ENCODE measurements around the gene CD44. TPM values are rescaled to one million over a fixed set of nuclear protein-coding genes. Genes with fewer than 3 reads are reported as not detected.
A peak's percentile ranks its signal among the peaks of the same experiment; 100 is the strongest.
"Not testable (repeated sequence)": the region's sequence is repeated elsewhere in the genome, so short reads cannot be mapped to it uniquely, and the experiment has no call there.

The CD44 gene
- total and polyA plus RNA-seq, 10 of the 15 experiments (the other 5 are each of a cell fraction or from before 2014, with no cell fraction given) = 57.1 to 293 (median 120) TPM

- in situ Hi-C loops (cut with MboI) = no loop called here
- peak; percentile 9; the same call in 1 of the 3 replicates for ATAC-seq
- no peaks in the 10 kb centered on the region for H4K20me1 ChIP-seq (ENCODE audit: control insufficient read depth, insufficient read depth)
- intact Hi-C loops (cut with micrococcal nuclease; ENCODE audit: unreplicated experiment) = no loop called here
- WGBS (ENCODE audit: insufficient coverage, insufficient replicate concordance, low lambda C conversion rate, missing lambda C conversion rate) = 59% methylated on average over 2 of the region's 2 CpGs
- SMC1A ChIA-PET (ENCODE audit: uncharacterized antibody, unreplicated experiment) = interaction anchor here (0.7 to 1.0 kb wide), 8 partner anchors 10 to 147 kb away, joined by 3 to 4 read pairs (median 3); partner anchors contain the start of gene CD44
- no peak for DNase-seq (ENCODE audit: low read depth, low spot score)
- CTCF ChIA-PET = interaction anchor here (0.6 to 0.9 kb wide), 2 partner anchors 455 to 1365 kb away, joined by 3 read pairs; no protein-coding TSS in a partner anchor
- H3K36me3 ChIP-seq (ENCODE audit: control insufficient read depth in 2 of 2, insufficient read depth in 2 of 2, low read length in 1 of 2) = no peaks in the 10 kb centered on the region
- H3K9ac ChIP-seq (ENCODE audit: control insufficient read depth, insufficient read depth, low read length) = no peak overlapping the region
- POLR2A ChIA-PET = interaction anchor here (0.9 kb wide), 1 partner anchor 19 kb away, joined by 3 read pairs; no protein-coding TSS in a partner anchor
- RAD21 ChIA-PET (ENCODE audit: unreplicated experiment) = interaction anchor here (0.8 kb wide), 1 partner anchor 24 kb away, joined by 3 read pairs; no protein-coding TSS in a partner anchor
- no peak overlapping the region for H3K27ac ChIP-seq (ENCODE audit: control insufficient read depth, insufficient read depth)
- no peak overlapping the region; the same call in 1 of the 2 replicates for H3K4me2 ChIP-seq (ENCODE audit: control insufficient read depth, insufficient read depth)
- H3K79me2 ChIP-seq (ENCODE audit: control insufficient read depth, insufficient read depth, low read length) = no peaks in the 10 kb centered on the region
- H2AFZ ChIP-seq (ENCODE audit: control insufficient read depth, low read depth, low read length) = no peak overlapping the region
- TF ChIP-seq ZNF274 (IDR thresholded peaks at IDR 0.05; ENCODE audit: insufficient read depth, insufficient read length) (no peak), ETV6 (conservative IDR thresholded peaks at IDR 0.05 in 1 of 2, IDR thresholded peaks at IDR 0.05 in 1 of 2; ENCODE audit: borderline replicate concordance in 1 of 2, low read depth in 1 of 2) (no peak), ZNF217 (IDR thresholded peaks at IDR 0.05) (no peak), NFXL1 (IDR thresholded peaks at IDR 0.05; ENCODE audit: borderline replicate concordance) (no peak), BRCA1 (IDR thresholded peaks at IDR 0.05; ENCODE audit: low read depth, low read length) (no peak), FOXK2 (IDR thresholded peaks at IDR 0.05) (no peak), E2F4 (IDR thresholded peaks at IDR 0.05; ENCODE audit: low read depth, low read length) (no peak), REST (IDR thresholded peaks at IDR 0.05; ENCODE audit: low read depth, low read length) (no peak), HDAC2 (IDR thresholded peaks at IDR 0.05) (no peak), SMC3 (IDR thresholded peaks at IDR 0.05; ENCODE audit: borderline replicate concordance, low read length) (no peak), ZZZ3 (IDR thresholded peaks at IDR 0.05; ENCODE audit: control insufficient read depth, insufficient read length, low read depth) (no peak), MEF2A (IDR thresholded peaks at IDR 0.05; ENCODE audit: insufficient read depth, low read depth, low read length) (no peak), CBX3 (IDR thresholded peaks at IDR 0.05; ENCODE audit: borderline replicate concordance, low read depth) (no peak)
- no peaks in the 10 kb centered on the region; the same call in 2 of the 3 replicates for H3K9me3 ChIP-seq (replicated peaks; ENCODE audit: control insufficient read depth, insufficient read depth, low read length)
- no TSS peak for BruUV-seq (replicated peaks)
- H3K27me3 ChIP-seq (replicated peaks in 1 of 2; ENCODE audit: control insufficient read depth in 2 of 2, insufficient read depth in 2 of 2, low read length in 1 of 2) = no peaks in the 10 kb centered on the region
- FAIRE-seq = no peak
- H3K4me1 ChIP-seq (ENCODE audit: control insufficient read depth, insufficient read depth, low read length) = peaks cover 35% of the 10 kb centered on the region
- H3K4me3 ChIP-seq = no peak overlapping the region
These were observed 31.1 kb upstream of the CD44 start for GRCh38 chr11:35107861-35108260.

- RAD21 ChIA-PET (ENCODE audit: unreplicated experiment); H3K4me2 ChIP-seq (ENCODE audit: control insufficient read depth, insufficient read depth); FAIRE-seq; CTCF ChIA-PET; POLR2A ChIA-PET; in situ Hi-C loops (cut with MboI); H3K27me3 ChIP-seq (replicated peaks in 1 of 2; ENCODE audit: control insufficient read depth in 2 of 2, insufficient read depth in 2 of 2, low read length in 1 of 2); H2AFZ ChIP-seq (ENCODE audit: control insufficient read depth, low read depth, low read length); H3K9ac ChIP-seq (ENCODE audit: control insufficient read depth, insufficient read depth, low read length); H3K79me2 ChIP-seq (ENCODE audit: control insufficient read depth, insufficient read depth, low read length); DNase-seq (ENCODE audit: low read depth, low spot score); H3K27ac ChIP-seq (ENCODE audit: control insufficient read depth, insufficient read depth); ATAC-seq; H3K36me3 ChIP-seq (ENCODE audit: control insufficient read depth in 2 of 2, insufficient read depth in 2 of 2, low read length in 1 of 2); H3K9me3 ChIP-seq (replicated peaks; ENCODE audit: control insufficient read depth, insufficient read depth, low read length); H3K4me3 ChIP-seq; BruUV-seq (replicated peaks); intact Hi-C loops (cut with micrococcal nuclease; ENCODE audit: unreplicated experiment); H4K20me1 ChIP-seq (ENCODE audit: control insufficient read depth, insufficient read depth); SMC1A ChIA-PET (ENCODE audit: uncharacterized antibody, unreplicated experiment): not testable (repeated sequence)
- WGBS (ENCODE audit: insufficient coverage, insufficient replicate concordance, low lambda C conversion rate, missing lambda C conversion rate) = 77% methylated on average over 1 of the region's 1 CpG
- H3K4me1 ChIP-seq (ENCODE audit: control insufficient read depth, insufficient read depth, low read length) = peaks cover 35% of the 10 kb centered on the region
These were observed 30.6 kb upstream of the CD44 start for GRCh38 chr11:35108336-35108735.

Measured in GM12878 (cell line).